CD4-positive, alpha-beta T cell treated with Interleukin-10 for 1 hour (primary cell): ENCODE results near the gene OBSCN.
"Not testable (repeated sequence)": the region's sequence is repeated elsewhere in the genome, so short reads cannot be mapped to it uniquely, and the experiment has no call there.

Experiments
- DNase-seq: peaks from one replicate; pipeline ENCODE4 v3.0.0-alpha.2; 2020

OBSCN gene

DNA sequence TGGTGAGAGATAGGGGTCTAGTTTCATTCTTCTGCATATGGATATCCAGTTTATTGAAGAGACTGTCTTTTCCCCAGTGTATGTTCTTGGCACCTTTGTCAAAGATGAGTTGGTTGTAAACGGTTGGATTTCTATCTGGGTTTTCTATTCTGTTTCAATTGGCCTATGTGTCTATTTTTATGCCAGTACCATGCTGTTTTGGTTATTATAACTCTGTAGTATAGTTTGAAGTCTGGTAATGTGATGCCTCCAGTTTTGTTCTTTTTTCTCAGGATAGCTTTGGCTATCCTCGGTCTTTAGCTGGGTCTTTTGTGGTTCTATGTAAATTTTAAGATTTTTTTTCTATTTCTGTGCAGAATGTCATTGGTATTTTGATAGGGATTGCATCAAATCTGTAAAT, 19.6 kb upstream of the OBSCN start:
- DNase-seq = not testable (repeated sequence)

DNA sequence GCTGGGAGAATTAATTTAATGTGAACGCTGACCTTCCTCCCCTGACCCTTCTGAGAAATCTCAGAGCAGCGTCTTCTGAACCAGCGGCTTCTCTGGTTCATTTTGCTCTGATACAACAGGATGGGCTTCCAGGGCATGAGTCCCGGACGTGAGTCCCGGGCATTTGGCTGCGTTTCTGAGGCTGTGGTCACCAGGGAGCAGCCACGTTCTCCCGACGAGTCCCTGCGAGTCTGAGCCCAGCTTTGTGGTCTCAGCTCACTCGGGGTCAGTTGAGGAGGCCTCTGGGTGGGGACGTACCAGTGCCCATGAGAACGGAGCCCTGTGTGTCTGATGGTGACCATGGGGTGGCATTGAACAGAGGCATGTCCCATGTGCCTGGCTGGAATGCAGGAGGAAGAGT, 17.7 kb upstream of the OBSCN start:
- DNase-seq = no peak

DNA sequence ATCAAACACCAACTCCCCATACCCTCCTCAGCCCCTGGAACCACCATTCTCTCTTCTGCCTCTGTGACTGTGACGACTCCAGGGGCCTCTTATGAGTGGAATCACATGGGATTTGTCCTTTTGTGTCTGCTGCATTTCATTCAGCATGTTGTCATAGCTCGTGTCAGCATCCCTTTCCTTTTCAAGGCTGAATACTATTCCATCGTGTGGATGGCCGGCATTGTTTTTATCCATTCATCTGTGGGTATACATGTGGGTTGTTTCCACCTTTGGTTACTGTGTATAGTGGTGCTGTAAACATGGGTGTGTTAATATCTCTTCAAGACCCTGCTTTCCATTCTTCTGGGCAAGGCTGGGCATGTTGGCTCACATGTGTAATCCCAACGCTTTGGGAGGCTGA, 17.1 kb upstream of the OBSCN start:
- DNase-seq = no peak

DNA sequence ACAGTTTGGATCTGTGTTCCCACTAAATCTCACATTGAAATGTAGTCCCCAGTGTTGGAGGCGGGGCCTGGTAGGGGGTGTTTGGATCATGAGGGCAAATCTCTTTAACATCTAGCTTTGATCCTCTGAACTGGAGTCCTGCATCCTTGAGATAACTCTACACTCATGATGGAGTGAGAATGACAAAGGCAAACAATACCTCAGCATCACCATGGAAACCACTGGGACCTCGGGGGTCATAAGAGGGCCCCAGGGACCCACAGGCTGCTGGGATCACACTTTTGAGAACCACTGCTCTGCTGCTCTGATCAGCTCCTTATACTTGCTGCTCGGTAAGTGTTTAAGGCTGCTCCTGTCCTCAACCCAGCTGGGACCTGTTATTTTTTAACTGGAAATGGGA, 13.4 kb upstream of the OBSCN start:
- DNase-seq = no peak

DNA sequence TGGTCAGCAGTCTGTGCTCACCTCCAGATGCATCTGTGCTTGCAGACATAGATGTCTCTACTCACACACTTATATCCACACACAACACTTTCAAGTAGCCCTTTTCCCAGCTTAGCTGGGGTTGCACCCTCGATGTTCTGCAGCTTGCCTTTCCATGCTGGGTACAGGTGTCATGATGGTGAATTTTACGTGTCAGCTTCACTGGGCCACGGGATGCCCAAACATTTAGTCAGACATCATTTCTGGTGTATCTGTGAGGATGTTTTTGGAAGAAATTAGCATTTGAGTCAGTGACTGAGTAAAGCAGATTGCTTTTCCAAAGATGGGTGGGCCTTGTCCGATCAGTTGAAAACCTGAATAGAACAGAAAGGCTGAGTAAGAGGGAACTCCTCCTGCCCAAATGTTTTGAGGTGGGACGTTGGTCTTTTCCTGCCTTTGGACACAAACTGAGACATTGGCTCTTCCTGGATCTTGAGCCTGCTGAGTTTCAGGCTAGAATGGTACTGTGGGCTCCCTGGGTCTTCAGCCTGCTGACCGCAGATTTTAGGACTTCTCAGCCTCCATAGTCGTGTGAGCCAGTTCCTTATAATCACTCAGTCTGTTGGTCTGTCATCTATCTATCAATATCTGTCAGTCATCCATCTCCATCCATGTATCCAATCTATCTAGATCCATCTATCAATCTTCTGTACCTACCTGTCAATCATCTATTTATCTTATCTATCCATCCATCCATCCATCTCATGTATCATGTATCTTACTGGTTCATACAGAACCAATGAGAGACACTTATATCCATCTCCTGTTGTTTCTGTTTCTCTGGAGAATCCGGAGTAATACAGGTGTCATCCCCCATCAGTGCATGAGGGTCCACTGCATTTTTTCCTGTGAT, 12.7 kb upstream of the OBSCN start:
- no peak for DNase-seq

DNA sequence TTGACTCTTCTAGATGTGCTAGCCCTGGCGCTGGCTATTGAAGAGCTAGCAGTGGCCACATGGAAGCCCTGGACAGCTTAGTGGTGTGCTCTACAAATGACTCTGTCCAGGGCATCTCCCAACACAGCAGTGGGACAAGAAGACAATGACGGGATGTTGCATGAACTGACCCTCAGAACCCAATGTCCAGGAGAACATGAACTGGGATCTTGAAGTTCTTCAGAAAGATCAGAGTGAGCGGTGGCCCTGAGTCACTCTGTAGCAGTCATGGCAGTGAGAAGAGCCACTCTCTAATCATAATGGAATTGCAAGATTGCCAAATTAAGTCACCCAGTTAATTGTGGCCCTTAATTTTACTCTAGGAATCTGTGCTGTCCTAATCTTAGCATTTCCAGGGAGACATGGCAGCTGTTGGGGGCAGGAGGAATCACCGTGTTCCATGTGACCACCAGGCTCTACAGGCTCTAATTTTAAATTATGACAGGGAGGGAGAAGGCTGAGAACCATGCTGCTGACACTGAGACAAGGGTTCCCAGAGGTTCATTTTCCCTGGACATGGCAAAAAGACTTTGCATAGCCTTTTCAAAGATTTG, 10.2 kb upstream of the OBSCN start:
- no peak for DNase-seq

DNA sequence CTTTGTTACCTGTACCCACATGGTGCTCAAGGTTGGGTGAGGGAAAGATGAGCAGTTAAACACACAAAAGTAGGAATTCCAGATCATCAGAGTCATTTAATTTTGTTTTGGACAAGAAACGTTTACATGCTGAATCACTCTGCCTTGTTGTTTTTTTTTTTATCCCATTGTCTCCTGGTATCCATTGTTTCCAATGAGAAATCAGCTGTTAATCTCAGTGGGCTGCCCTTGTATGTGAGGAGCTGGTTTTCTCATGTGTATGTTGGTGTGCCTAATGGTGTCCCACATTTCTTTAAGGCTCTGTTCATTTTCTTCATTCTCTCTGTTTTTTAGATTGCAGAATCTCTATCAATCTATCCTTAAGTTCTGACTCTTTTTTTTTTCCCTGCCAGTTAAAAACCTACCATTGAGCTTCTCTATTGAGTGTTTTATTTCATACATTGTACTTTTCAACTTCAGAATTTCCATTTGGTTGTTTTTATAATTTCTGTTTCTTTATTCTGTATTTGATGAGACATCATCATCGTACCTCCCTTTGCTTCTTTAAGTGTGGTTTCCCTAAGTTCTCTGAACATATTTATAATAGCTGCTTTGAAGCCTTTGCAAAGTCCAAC, 8.8 kb upstream of the OBSCN start:
- no peak for DNase-seq

DNA sequence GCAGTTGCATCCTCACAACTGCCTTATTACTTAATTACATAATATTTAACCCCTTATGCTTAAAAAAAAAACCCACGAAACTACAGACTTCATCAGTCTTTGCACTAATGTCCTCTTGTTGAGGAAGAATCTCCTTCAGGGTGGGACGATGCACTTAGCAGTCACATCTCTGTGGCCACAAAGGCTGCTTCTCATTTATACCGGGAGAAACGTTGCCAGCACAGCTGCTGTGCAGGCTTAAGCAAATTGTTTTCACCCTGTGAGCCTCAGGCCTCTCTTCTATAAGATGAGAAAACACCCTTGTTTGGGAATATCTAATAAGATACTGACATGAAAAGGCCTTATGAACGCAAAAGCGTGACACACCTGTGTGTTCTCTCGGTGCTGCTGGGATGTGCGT, 2.9 kb upstream of the OBSCN start:
- no peak for DNase-seq

DNA sequence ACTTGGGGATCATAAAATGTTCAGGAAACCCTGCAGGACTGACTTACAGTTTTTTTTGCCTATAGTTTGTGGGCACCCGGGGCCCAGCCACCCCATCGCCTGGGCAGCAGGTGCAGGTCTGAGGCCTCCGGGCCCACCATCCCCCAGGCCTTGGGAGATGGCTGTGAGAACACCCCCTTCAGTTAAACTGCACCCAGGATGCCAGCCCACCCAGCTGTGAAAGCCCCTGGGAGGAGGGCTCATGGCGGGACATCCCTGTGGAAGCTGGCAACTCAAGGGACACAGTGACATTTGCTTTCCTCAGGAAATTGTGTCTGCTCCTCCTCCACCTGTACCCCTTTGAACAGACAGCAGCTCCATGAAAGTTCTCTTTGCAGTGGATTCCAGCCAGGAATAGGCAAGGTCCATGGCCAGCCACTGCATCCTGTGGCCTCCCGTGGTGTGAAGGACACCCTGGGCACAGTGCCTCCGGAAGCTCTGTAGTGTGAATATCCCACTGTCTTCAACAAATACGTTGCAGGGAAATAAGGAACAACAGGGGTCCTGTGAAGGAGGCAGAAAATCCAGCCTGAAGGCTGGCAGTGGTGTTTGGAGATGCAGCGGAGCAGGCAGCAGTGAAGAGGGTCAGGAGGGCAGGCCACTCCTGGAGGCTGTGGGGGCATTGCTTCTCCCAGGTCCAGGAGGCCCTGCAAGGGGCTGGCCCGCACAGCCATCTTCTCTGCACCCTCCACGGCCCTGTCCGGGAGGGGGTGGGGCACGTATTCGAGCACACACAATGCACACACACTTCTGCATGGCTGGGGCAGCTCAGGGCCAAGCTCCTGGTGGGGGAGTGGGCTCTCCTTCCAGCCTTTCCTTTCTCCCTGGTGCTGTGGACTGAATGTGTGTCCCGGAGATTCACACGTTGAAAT, 2.1 kb upstream of the OBSCN start:
- DNase-seq = no peak

DNA sequence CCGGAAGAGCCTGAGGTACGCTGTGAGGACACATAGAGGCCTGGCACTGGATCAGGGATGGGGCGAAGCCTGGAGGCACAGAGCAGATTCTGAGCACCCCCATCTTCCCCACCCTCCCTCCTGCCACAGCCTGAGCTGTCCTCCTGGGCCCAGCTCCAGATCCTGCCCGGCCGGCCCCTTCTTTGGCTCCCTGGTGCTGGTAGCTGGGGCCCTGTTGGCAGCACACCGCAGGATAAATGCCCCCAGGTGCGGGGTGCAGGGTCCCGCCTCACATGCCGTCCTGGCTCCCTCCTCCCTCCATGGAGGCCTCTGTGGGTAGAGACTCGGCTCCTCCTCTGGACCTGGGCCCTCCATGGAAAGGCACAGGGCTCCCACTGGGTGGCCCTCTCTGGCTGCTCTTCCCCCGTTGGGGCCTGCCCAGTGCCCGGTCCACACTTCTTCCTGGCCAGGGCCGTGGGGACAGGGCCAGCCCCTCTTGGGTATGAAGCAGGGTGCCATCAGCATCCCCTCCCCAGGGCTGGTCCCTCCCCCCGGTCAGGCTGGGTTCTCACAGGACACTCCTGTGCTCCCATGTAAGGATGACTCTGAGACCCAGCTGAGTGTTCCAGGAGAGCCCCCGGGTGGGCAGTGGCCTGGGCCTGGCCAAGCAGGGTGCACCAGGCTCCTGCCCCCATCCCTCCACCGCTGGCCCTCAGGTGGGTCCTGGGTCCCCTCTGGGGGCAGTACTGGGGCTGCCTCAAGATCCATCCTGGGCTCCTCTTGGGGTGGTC, 1.1 kb upstream of the OBSCN start:
- DNase-seq = no peak

DNA sequence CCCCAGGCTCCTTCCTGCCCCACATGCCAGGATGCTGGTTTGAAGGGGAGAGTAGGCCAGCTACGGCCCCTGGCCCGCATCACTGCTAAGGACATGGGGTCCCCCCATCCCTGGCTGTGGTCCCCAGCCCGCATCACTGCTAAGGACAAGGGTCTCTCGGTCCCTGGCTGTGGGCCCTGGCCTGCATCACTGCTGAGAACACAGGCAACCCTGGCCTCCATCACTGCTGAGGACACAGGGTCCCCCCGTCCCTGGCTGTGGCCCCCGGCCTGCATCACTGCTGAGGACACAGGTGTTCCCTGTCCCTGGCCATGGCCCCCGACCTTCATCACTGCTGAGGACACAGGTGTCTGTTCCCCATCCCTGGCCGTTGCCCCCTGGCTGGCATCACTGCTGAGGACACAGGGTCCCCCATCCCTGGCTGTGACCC, 448 bp upstream of the OBSCN start:
- DNase-seq = no peak

DNA sequence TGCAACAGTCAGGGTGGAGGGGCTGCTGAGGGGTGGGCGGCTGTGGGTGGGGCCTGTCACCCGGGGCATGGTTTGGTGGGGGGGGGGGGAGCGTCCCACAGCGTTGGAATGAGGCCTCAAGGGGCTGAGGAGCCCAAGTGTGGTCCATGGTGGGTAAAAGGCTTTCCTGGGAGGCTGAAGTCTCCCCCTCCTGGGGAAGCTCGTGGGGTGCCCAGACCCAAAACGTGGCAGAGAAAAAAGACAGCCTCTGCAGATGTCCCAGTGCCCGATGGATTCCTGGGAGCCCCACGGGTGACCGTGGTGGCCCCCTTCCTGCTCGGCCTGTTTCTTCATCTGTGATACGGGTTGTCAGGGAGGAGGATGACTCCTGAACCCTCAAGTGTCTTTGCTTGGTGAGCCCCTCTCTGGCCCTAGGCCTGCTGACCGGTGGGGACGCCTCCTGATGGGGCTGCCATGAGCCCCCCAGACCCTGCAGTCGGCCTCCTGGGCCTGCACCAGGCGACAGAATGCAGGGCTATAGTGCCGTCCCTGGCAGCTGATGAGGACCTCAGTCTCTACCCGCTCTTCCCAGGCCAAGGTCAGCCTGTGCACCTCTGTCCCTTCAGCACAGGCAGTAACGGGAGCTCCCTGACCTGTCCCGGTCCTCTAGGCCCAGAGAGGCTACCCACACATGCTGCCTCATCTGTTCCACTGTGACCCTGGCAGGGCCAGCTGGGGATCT, 1.1 kb downstream of the OBSCN start:
- no peak for DNase-seq

DNA sequence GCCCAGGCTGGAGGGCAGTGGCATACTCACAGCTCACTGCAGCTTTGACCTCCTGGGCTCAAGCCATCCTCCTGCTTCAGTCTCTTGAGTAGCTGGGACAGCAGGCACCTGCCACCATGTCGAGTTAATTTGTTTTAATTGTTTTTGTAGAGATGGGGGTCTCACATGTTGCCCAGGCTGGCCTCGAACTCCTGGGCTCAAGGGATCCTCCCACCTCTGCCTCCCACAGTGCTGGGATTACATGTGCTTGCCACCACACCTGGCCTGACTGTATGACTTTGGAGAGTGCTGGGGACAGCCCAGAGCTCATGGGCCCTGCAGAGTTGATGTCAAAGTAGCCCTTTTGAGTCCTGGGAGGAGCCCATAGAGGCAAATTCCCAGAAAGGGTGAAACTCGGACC, 1.8 kb downstream of the OBSCN start:
- no peak for DNase-seq

DNA sequence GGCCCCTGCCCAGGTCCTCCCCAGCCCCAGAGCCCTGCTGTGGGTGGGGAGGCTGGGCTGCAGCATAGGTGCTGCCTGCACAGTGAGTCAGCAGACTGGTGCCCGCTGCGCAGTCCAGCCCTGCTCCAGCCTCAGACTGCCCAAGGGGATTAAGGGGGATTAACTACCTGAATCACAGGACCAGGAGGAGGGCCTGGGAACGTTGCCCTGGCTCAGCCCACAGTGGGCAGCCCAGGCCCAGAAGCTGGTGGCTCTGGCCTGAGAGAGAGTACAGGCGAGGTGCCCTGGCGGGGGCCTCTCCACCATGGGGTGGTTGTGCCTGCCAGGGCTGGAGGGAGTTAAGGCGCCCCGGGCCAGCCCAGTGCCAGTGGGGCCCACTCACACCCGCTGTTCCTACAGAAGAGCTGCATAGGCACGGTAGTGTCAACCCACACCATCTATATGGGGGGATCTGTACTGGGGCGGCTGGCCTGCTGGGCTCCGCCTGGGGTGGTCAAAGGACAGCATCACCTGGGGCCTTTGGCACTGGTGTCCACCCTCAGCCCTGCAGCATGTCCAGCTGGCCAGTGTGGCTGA, 2.3 kb downstream of the OBSCN start:
- DNase-seq = no peak

DNA sequence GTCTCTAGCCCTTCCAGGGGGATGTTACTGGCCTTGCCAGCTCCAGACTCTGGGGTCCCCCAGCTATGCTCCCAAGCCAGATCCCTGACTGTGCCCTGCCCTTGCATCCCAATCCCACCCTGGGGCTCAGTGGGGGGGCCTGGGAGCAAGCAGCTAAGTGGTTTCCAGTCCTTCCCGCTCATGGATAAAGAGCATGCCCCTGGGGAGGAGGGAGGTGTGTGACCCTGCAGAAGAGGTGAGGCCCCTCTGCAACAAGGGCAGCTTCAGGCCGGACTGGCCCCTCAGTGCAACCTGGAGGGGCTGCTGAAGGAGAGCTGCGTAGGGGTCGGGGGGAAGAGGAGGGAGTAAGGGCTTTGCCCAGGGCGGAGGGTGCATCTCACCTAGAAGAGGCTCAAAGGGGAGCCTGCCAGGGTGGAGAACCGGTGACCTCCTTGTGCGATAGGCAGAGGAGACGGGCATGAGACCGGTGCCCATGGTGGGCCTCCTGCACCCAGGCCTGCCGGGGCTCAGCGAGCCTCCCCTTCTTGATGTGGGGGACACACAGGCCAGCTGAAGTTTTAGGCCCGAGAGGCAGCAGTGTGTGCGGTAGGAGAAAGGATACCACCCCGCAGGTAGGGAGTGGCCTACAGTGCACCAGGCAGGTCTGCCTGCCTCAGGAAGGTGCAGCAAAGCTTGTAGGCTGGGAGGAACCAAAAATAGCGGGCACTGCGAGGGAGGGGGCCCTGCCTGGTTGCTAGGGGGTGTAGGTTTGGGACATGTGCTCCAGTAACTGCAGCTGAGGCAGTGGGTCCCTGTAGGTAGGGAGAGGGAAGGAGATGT, 3.1 kb downstream of the OBSCN start:
- peak; percentile 6 for DNase-seq

DNA sequence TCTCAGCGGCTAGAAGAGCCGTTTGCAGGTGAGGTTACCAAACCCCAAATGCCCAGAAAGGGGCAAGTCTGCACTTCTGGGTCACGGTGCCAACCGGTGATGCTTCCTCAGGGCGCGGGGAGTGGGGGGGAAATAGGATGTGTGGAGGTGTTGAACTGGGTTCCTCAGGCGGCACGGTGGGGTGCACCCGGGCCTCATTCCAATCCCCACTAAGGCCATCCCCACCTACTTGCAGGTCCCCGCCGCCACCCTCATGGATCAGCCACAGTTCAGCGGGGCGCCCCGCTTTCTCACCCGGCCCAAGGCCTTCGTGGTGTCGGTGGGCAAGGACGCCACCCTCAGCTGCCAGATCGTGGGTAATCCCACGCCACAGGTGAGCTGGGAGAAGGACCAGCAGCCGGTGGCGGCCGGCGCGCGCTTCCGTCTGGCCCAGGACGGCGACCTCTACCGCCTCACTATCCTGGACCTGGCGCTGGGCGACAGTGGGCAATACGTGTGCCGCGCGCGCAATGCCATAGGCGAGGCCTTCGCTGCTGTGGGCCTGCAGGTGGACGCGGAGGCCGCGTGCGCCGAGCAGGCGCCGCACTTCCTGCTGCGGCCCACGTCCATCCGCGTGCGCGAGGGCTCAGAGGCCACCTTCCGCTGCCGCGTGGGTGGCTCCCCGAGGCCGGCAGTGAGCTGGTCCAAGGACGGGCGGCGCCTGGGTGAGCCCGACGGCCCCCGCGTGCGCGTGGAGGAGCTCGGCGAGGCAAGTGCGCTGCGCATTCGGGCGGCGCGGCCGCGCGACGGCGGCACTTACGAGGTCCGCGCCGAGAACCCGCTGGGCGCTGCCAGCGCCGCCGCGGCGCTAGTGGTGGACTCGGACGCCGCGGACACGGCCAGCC, 3.9 kb downstream of the OBSCN start:
- no peak for DNase-seq

DNA sequence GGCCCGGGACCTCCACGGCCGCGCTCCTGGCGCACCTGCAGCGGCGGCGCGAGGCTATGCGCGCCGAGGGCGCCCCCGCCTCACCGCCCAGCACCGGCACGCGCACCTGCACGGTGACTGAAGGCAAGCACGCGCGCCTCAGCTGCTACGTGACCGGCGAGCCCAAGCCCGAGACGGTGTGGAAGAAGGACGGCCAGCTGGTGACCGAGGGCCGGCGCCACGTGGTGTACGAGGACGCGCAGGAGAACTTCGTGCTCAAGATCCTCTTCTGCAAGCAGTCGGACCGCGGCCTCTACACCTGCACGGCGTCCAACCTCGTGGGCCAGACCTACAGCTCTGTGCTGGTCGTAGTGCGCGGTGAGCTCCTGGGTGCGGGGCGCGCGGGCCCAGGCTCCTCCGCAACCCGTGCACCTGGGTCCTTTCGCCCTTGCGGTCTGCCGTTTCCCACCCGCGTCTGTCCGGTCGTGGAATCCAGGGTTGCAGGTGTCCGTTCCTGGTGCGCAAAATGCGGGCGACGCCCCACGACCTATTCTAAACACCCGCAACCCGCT, 4.6 kb downstream of the OBSCN start:
- DNase-seq = no peak

DNA sequence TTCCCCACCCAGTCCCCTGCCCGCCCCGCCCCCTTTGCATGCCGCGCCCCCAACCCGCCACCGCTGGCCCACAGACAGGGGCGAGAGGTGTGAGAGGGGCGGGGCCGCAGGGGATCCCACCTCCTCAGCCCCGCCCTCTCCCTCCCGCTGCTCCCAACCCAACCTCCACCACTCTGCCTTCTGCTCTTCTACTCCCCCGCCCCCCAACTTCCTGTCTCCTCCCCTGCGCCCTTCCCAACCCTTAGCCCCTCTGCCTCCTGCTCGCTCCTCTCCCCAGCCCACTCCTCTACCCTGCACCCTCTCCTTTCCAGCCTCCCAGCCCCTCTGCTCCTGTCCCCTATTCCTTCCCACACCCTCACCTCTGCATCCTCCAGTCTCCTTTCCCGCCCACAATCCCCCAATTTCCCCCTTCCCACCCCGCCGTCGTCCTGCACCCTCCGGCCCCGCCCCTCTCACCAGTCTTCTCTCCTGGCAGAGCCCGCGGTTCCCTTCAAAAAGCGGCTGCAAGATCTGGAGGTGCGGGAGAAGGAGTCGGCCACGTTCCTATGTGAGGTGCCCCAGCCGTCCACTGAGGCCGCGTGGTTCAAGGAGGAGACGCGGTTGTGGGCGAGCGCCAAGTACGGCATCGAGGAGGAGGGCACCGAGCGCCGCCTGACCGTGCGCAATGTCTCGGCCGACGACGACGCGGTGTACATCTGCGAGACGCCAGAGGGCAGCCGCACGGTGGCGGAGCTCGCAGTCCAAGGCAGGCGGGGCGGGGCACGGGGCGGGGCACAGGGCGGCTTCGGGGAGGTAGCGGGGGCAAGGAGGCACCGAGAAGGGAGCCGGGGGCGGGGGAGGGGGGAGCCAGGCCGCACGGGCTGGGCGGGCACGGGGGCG, 5.4 kb downstream of the OBSCN start:
- peak; percentile 92 for DNase-seq
